Fibroblast of skin of right biceps (primary cell): ENCODE measurements around the gene STK32A.

Experiments
- DNase-seq: peaks from one replicate; pipeline ENCODE4 v3.0.0-alpha.2; 2013

Gene STK32A

GRCh38 chr5:147427521-147428401, 192.9 kb downstream of the STK32A start:
- DNase-seq: peak; percentile 30

- DNase-seq: no peak
These were observed 195.8 kb downstream of the STK32A start for GRCh38 chr5:147430628-147431027.

- no peak for DNase-seq
These were observed 196.8 kb downstream of the STK32A start for GRCh38 chr5:147431586-147431985.

- no peak for DNase-seq
These were observed 197.5 kb downstream of the STK32A start for GRCh38 chr5:147432323-147432722.

DNA sequence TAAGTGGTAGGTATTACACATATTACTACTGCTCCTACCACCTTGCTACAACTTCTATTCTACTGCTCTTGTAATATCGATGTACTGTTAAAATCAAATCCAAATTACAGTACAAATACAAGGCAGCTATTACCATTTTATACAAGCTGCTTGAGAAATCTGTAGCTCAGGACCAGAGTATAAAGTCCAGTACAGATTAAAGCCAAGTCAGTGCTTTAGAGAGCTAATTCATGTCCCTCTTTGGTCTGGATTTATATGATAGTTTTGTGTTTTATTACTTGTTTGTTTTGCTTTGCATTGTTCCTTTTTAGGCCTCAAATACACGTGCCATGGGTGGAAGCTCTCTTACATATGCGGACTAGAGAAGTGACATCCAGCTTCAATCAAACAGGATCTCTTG, 199.2 kb downstream of the STK32A start:
- DNase-seq: no peak

GRCh38 chr5:147436596-147436995, 201.8 kb downstream of the STK32A start:
- DNase-seq: no peak

DNA sequence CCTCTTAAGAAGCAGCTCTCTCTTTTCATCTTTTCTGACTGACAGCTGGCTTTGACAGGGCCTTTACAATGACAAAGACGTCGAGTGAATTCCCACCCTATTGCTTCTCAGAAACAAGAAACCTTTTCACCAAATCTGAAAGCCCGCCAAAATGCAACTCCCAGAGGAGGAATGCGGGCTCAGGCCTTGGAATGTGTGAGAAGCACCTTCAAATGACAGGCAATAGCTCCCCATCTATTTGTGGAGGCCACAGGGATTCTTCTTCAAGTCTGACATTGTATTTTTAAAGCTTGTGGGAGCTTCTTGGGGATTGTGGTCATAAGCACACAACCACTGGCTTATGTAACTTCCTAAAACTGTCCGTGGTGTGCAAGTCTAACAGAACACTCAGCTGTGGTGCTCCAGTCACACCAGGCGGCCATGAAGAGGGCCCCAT, 202.4 kb downstream of the STK32A start:
- peak; percentile 52 for DNase-seq
